ENCODE data around the gene CPT1B.

GRCh38 chr22:50529416-50529896 is 48.8 kb downstream of the CPT1B start:
- TF ChIP-seq CTCF (IDR thresholded peaks at IDR 0.05): no peak
- TF ChIP-seq POLR2A (IDR thresholded peaks at IDR 0.05): no peak

All from uterus (tissue), 2 donors.